ENCODE measurements around the gene GNAI3.

Gene GNAI3

DNA sequence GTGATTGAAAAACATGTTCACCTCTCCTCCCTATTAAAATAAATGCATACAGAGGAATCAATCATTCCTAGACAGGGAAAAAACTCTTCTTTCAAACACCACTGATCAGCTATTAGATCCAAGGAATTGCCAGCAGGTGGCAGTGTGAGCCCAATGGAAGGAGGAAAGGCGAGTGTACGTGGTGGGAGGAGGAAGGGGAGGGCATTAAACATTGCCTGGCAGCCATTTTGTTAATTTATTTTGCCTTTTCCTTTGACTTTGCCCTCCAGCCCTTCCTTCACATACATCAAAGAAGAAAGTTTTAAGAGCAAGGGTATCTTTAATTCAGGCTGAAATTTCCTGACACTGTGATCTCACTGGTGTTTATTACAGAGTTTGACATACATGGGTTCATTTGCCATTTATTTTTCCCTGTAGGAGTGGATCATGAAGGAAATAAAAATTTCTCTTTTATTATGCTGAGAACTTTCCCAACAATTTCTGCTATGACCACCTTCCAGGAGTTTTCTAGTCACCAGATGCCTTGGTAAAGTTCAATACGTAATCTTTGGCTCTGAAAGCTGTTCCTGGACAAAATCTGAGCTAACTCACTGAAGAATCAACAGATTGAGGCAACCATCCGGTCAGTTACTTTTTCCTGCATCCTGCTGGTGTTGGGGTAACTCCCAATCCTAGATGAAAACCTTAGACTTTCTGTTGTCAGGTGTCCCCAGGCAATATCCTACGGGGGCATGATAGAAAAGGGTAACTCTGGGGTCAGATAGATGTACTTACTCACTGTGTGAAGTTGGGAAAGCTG, 1.9 kb upstream of the GNAI3 start:
- DNase-seq (ENCODE audit: low spot score) = peak; percentile 91

GRCh38 chr1:109547463-109548320, 723 bp upstream of the GNAI3 start:
- DNase-seq (ENCODE audit: low spot score) = no peak

DNA sequence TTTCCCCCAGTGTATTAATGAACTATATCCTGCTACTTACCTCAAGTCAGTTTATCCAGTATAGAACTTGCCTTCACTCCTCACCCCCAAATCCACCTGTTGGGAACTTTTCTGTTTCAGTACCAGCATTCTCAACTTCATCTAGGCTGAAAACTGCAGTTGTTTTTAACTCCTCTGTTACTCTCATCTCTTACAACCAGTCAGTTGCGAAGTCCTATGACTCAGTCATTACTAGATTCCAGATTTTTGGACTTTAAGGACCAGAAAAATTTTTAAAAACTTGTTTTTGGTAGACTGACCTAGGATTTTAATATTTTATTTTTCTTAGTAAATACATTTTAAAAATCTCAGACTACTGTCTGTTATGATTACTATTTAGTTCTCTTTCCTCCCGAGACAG, 8.1 kb downstream of the GNAI3 start:
- DNase-seq (ENCODE audit: low spot score) = no peak

DNA sequence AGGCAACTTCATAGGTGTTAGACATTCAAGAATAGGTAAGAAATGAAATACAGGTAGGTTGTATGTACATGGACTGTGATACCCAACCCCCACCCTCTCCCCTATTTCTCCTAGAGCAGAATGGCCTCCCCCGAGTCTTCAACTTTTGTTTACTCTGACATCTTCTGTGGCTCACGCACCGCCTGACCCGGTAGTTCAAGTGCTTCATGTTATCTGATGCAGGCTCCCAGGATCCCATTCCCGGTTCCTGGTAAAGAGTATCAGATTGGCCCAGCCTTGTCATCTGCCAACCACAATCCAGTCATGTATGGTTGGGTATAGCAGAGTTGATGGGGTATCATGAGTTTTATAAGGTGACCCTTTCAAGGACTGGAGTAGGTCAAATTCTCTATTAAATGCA, 9.1 kb downstream of the GNAI3 start:
- DNase-seq (ENCODE audit: low spot score) = no peak

DNA sequence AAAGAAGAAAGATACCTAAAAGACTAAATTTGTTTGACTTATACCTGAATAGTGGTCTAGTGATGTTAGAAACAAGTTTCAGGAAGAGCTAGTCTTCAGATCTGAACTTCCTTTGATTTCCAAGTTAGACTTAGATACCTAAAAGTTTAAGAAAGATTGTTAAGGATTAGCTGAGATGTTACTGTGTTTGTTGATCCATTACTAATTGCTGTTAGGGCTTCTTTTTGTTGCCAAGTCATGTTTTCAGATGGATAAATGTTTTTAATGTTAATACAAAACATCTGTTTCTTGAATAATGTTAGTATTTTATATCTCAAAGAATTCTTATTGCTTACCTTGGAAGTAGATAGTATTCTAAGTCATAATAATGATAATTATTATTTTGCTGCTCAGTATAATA, 11.6 kb downstream of the GNAI3 start:
- DNase-seq (ENCODE audit: low spot score) = no peak

DNA sequence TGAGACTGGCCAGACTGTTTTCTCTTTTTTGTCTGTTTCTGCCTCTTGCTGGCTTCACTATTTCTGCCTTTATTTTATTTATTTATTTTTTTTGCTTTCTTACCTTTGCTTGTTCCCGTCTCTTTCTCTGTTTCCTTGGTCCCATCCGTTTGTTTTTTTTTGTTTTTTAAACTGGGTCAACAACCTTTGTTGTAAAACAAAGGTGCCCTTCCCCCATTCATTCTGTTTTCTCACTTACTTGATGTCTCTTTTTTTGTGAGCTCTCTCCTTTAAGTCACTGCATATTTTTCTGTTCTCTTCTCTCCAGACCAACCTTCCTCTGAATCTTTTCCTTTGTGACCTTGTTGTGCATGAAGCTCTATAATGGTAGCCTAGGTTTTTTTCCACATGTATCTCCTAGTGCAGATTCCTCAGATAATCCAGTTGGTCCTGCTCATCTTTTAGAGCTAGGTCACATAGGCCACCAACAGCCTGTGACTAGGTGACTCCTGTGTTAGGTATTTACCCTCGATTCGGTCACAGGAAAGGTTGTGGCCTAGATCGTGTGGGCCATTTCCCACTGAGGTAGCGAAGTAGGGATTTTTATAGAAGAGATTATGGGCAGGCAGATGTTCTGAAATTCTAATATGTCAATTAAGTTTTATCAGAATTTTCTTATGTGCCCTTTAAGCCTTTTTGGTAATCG, 15.9 kb downstream of the GNAI3 start:
- no peak for DNase-seq (ENCODE audit: low spot score)

DNA sequence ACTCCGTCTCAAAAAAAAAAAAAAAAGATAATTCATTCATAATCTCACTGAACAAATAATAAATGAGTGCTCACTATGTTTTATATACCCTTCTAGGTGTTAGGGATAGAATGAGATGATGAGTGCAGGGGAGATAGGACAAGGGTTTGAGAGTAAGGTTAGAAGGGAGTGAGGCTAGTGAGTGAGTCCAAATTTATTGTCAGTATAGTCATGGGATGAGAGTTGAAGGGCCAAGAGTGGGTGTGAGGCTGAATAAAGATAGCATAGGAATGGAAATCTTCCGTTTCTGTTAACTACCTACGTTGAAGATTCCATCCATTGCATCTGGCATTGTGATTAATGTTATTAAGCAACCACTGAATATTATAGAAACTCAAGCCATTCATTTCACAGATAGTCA, 16.8 kb downstream of the GNAI3 start:
- DNase-seq (ENCODE audit: low spot score) = no peak

GRCh38 chr1:109566982-109567381, 18.6 kb downstream of the GNAI3 start:
- no peak for DNase-seq (ENCODE audit: low spot score)

GRCh38 chr1:109567877-109568672, 19.7 kb downstream of the GNAI3 start:
- DNase-seq (ENCODE audit: low spot score) = no peak

DNA sequence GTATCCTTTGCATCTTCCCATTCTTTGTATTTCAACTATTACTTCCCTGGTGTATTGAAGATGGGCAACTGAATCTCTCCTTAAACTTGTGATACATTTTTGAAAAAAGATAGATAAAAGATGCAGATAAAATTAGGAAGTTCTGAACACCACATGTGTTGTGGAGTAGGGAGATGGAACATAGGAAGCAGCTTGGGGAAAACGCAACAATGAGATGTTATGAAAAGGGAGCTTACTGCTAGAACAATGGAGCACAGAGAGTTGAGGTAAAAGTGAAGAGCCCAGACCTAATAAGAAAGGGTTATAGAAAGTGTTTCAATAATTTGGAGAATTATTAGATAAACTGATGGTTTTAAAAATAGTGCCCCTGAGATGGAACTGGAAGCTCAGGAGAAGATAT, 20.9 kb downstream of the GNAI3 start:
- no peak for DNase-seq (ENCODE audit: low spot score)

- DNase-seq (ENCODE audit: low spot score) = no peak
Observed at GRCh38 chr1:109570414-109570813, 22.0 kb downstream of the GNAI3 start.

- DNase-seq (ENCODE audit: low spot score) = no peak
Observed at GRCh38 chr1:109573785-109574184, 25.4 kb downstream of the GNAI3 start.

GRCh38 chr1:109578947-109579443, 30.6 kb downstream of the GNAI3 start:
- DNase-seq (ENCODE audit: low spot score) = no peak

GRCh38 chr1:109579491-109579890, 31.1 kb downstream of the GNAI3 start:
- DNase-seq (ENCODE audit: low spot score) = no peak

GRCh38 chr1:109582021-109582420, 33.6 kb downstream of the GNAI3 start:
- no peak for DNase-seq (ENCODE audit: low spot score)

GRCh38 chr1:109584766-109585165, 36.4 kb downstream of the GNAI3 start:
- DNase-seq (ENCODE audit: low spot score) = no peak

- DNase-seq (ENCODE audit: low spot score) = no peak
Observed at GRCh38 chr1:109586055-109586454, 37.6 kb downstream of the GNAI3 start.

- no peak for DNase-seq (ENCODE audit: low spot score)
Observed at GRCh38 chr1:109589177-109589576, 40.8 kb downstream of the GNAI3 start.

- DNase-seq (ENCODE audit: low spot score) = no peak
Observed at GRCh38 chr1:109589679-109590078, 41.3 kb downstream of the GNAI3 start.

- no peak for DNase-seq (ENCODE audit: low spot score)
Observed at GRCh38 chr1:109592916-109593315, 44.5 kb downstream of the GNAI3 start.

- no peak for DNase-seq (ENCODE audit: low spot score)
Observed at GRCh38 chr1:109595531-109595930, 47.1 kb downstream of the GNAI3 start.

DNA sequence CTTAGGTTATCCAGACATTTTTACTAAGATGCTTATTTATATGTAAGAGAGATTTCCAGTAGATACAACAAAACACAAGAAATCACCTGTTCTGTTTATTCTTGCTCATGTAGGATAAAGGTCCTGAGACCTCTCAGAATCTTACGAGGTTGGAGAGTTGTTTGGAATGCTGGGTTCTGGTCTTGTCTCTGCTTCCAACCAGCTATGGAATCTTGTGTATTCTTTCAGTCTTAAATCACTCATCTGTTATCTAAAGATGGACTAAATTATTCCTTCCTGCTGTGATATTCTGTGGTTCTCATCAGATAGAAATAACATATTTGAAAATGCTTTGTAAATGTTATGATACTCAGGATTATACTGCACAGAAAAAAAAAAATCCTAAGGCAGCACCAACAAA, 49.7 kb downstream of the GNAI3 start:
- DNase-seq (ENCODE audit: low spot score) = no peak

All from HuH-7 (cell line).